Nucleus accumbens (tissue), 56 donors: ENCODE measurements around the gene B4GALT1.

ENCODE experiments used
- DNase-seq, 56 donors: peaks; one replicate each; lab custom pipeline; 2025; lab: John Stamatoyannopoulos, UW

B4GALT1 gene

DNA sequence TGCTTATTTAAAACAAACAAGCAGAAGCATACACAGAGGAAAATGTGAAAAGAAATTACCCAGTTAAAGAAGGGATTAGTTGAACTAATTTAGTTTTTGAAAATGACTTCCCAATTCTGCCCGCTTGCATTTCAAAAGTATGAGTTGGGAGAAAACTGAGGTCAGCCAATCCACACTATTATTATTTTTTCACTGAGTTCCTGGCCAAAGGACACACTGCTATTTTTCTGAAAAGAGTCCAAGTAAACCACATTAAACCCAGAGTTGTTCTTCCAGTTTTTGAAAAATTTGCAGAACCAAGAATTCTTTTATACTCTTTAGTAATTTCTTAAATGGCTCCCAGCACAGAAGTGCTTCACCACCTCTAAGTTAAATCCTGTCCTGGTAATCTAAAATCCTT, 98.1 kb downstream of the B4GALT1 start:
- DNase-seq, result no peak

DNA sequence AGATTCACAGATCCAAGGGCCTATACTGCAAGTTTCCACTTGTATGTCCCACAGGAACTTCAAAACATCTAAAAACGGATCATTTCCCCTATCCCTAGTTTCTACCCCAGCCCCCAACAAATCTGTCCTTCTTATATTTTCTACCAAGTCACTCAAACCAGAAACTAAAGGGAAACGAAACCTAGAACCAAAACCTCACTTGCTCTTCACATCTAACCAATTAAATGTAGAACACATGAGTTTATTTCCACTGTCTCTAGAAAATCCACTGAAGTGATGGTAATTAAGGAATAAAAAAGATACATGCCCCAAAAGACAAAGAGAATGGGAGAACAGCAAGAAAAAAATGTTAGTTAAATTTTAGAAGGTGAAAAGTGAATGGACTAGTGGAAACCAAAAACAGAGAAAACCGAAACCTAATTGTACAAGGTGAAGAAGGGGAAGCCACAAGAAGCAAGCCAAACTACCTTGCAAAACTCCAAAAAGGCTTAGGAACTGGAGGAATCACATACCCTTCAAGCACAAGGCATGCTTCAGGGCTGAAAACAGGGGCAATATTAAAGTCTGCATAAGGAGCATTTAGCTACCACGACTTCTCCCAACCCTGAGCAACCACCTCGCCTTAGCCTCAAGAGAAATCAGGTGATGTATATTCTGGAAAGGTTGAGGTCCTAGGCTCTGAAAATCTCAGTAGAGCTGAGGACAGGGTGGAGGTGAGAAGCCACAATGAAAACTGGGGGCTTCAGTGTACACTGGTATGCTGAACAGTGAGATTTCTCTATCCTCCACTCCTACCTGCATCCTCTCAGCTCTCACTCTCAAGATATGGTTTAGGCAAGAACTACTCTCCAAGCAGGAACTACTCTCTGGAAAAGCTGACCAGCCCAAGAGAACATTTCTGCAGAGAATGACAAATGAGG, 101.7 kb downstream of the B4GALT1 start:
- peak in 1 of 56 donors; percentile 4 for DNase-seq
